Mesenchymal stem cell (in vitro differentiated cells and primary cell): ENCODE data around the gene PRRC2B.

Experiments
- DNase-seq: peaks from one replicate; pipeline ENCODE4 v3.0.0-alpha.2; 2013
- H2AFZ ChIP-seq: one replicate; pipeline ENCODE4 v1.6.1; 2013; ENCODE audit warnings: low read depth, mild to moderate bottlenecking, control low read depth, inconsistent platforms, low read length, moderate library complexity
- H2AK5ac ChIP-seq: 2 replicates; pipeline ENCODE4 v1.6.1; 2013; ENCODE audit warnings: low read length, moderate library complexity, mild to moderate bottlenecking, inconsistent platforms; ENCODE audit not compliant: severe bottlenecking
- H2BK120ac ChIP-seq: one replicate; pipeline ENCODE4 v1.6.1; 2013; ENCODE audit warnings: low read depth, mild to moderate bottlenecking, inconsistent platforms, low read length, moderate library complexity
- H2BK12ac ChIP-seq, 2 experiments: one replicate each; pipeline ENCODE4 v1.6.1; 2013; ENCODE audit warnings: inconsistent platforms in 2 of 2, low read length in 2 of 2, mild to moderate bottlenecking in 2 of 2, moderate library complexity in 2 of 2, control low read depth in 1 of 2
- H2BK15ac ChIP-seq: one replicate; pipeline ENCODE4 v1.6.1; 2013; ENCODE audit warnings: mild to moderate bottlenecking, low read depth, inconsistent platforms; ENCODE audit not compliant: poor library complexity, severe bottlenecking
- H2BK5ac ChIP-seq: 2 replicates; pipeline ENCODE4 v1.6.1; 2013; ENCODE audit warnings: low read depth, mild to moderate bottlenecking, low read length, control low read depth, inconsistent platforms; ENCODE audit not compliant: poor library complexity, severe bottlenecking
- H3K14ac ChIP-seq, 2 experiments: one replicate each; pipeline ENCODE4 v1.6.1; 2013; ENCODE audit warnings: inconsistent platforms in 2 of 2, low read length in 2 of 2, control low read depth in 1 of 2, mild to moderate bottlenecking in 1 of 2, moderate library complexity in 1 of 2
- H3K18ac ChIP-seq, 2 experiments: one replicate each; pipeline ENCODE4 v1.6.1; 2013; ENCODE audit warnings: inconsistent platforms in 2 of 2, low read length in 2 of 2, control low read depth in 1 of 2, low read depth in 1 of 2, mild to moderate bottlenecking in 1 of 2
- H3K23ac ChIP-seq, 2 experiments: one replicate each; pipeline ENCODE4 v1.6.1; 2013; ENCODE audit warnings: inconsistent platforms in 2 of 2, low read length in 2 of 2, mild to moderate bottlenecking in 2 of 2, moderate library complexity in 2 of 2, control low read depth in 1 of 2
- H3K27ac ChIP-seq: 2 replicates; pipeline ENCODE4 v1.5.1; 2013; ENCODE audit warnings: mild to moderate bottlenecking, moderate library complexity, low read length, control low read depth, inconsistent platforms; ENCODE audit not compliant: poor library complexity, severe bottlenecking
- H3K27me3 ChIP-seq, 2 experiments: 2 replicates each; pipeline versions ENCODE4 v1.6.1 to v1.7.0; 2013; ENCODE audit warnings: low read length in 2 of 2, mild to moderate bottlenecking in 2 of 2, moderate library complexity in 2 of 2, control low read depth in 1 of 2, inconsistent platforms in 1 of 2; ENCODE audit not compliant: control insufficient read depth in 1 of 2, insufficient read depth in 1 of 2
- H3K36me3 ChIP-seq, 2 experiments: 2 replicates each; pipeline versions ENCODE4 v1.6.1 to v1.7.0; 2013; ENCODE audit warnings: low read length in 2 of 2, control low read depth in 1 of 2, inconsistent platforms in 1 of 2, low read depth in 1 of 2, mild to moderate bottlenecking in 1 of 2; ENCODE audit not compliant: insufficient read depth in 2 of 2, control insufficient read depth in 1 of 2
- H3K4ac ChIP-seq, 2 experiments: one replicate each; pipeline ENCODE4 v1.6.1; 2013; ENCODE audit warnings: inconsistent platforms in 2 of 2, low read length in 2 of 2, mild to moderate bottlenecking in 2 of 2, moderate library complexity in 2 of 2, control low read depth in 1 of 2, low read depth in 1 of 2
- H3K4me1 ChIP-seq: 2 replicates; pipeline ENCODE4 v1.6.1; 2013; ENCODE audit warnings: low read depth, low read length, control low read depth; ENCODE audit not compliant: control insufficient read depth, insufficient read depth
- H3K4me2 ChIP-seq: 2 replicates; pipeline ENCODE4 v1.6.1; 2013; ENCODE audit warnings: low read length, mild to moderate bottlenecking, inconsistent platforms; ENCODE audit not compliant: poor library complexity, severe bottlenecking
- H3K4me3 ChIP-seq, 2 experiments: 2 replicates each; pipeline versions ENCODE4 v1.5.1 to v1.7.0; 2013; ENCODE audit warnings: low read length in 2 of 2, mild to moderate bottlenecking in 2 of 2, control low read depth in 1 of 2, low read depth in 1 of 2; ENCODE audit not compliant: insufficient read depth in 1 of 2
- H3K79me1 ChIP-seq: replicated peaks from 2 replicates; pipeline ENCODE4 v1.6.1; 2013; ENCODE audit warnings: mild to moderate bottlenecking, control low read depth, low read length, inconsistent platforms; ENCODE audit not compliant: poor library complexity, severe bottlenecking
- H3K9ac ChIP-seq: 2 replicates; pipeline ENCODE4 v1.7.0; 2013; ENCODE audit warnings: mild to moderate bottlenecking, low read length, moderate library complexity
- H3K9me3 ChIP-seq: 2 replicates; pipeline ENCODE4 v1.7.0; 2013; ENCODE audit warnings: mild to moderate bottlenecking, low read length; ENCODE audit not compliant: control insufficient read depth
- H4K8ac ChIP-seq: one replicate; pipeline ENCODE4 v1.6.1; 2013; ENCODE audit warnings: inconsistent platforms, mild to moderate bottlenecking, low read length, moderate library complexity
- H4K91ac ChIP-seq: one replicate; pipeline ENCODE4 v1.6.1; 2013; ENCODE audit warnings: mild to moderate bottlenecking, low read length, inconsistent platforms
- WGBS: methylation state at CpG from one replicate; pipeline ENCODE4 v1.1.7; 2013; ENCODE audit warnings: mixed read lengths; 5-methylcytosine and 5-hydroxymethylcytosine counted together

The PRRC2B gene

GRCh38 chr9:131402738-131403492 lies 9.0 kb downstream of the PRRC2B start:
- Histone ChIP-seq H2BK120ac (no peak overlapping the region), H3K4me2 (peak overlapping the region; percentile 27), H2AK5ac (no peak overlapping the region), H3K9ac (peak overlapping the region; percentile 80), H3K27ac (peak overlapping the region; percentile 67), H2BK12ac (peak overlapping the region in 1 of 2 experiments; percentile 31), H3K23ac (no peak overlapping the region), H3K9me3 (no peaks in the 10 kb centered on the region), H4K91ac (no peak overlapping the region), H4K8ac (no peak overlapping the region), H3K36me3 (peaks cover 3 to 5% of the 10 kb centered on the region in 2 experiments), H2BK15ac (no peak overlapping the region), H3K79me1 (no peaks in the 10 kb centered on the region), H2BK5ac (no peak overlapping the region), H3K4ac (no peak overlapping the region), H3K27me3 (no peaks in the 10 kb centered on the region), H3K14ac (no peak overlapping the region), H3K4me1 (peaks cover 54% of the 10 kb centered on the region), H2AFZ (no peak overlapping the region), H3K4me3 (peak overlapping the region in 1 of 2 experiments; percentile 68), H3K18ac (no peak overlapping the region)
- WGBS, result 75% methylated on average over 10 of the region's 12 CpGs
- DNase-seq, result peak; percentile 88

GRCh38 chr9:131403493-131403773 lies 9.5 kb downstream of the PRRC2B start:
- no peak overlapping the region for H2BK12ac ChIP-seq
- H3K9ac ChIP-seq, result peak overlapping the region; percentile 31
- DNase-seq, result no peak
- H4K91ac ChIP-seq, result no peak overlapping the region
- H3K23ac ChIP-seq, result no peak overlapping the region
- no peak overlapping the region for H2AFZ ChIP-seq
- H4K8ac ChIP-seq, result no peak overlapping the region
- no CpG with 5 or more reads among the region's 6 CpGs for WGBS
- no peak overlapping the region for H2BK5ac ChIP-seq
- no peak overlapping the region for H3K27ac ChIP-seq
- no peaks in the 10 kb centered on the region for H3K27me3 ChIP-seq
- H3K4ac ChIP-seq, result no peak overlapping the region
- no peaks in the 10 kb centered on the region for H3K79me1 ChIP-seq
- H2BK120ac ChIP-seq, result no peak overlapping the region
- no peak overlapping the region for H3K14ac ChIP-seq
- no peaks in the 10 kb centered on the region for H3K9me3 ChIP-seq
- H3K4me2 ChIP-seq, result no peak overlapping the region
- H2AK5ac ChIP-seq, result no peak overlapping the region
- H2BK15ac ChIP-seq, result no peak overlapping the region
- H3K18ac ChIP-seq, result no peak overlapping the region
- H3K4me1 ChIP-seq, result peaks cover 51% of the 10 kb centered on the region
- H3K4me3 ChIP-seq, result no peak overlapping the region
- peaks cover 1 to 3% of the 10 kb centered on the region in 2 experiments for H3K36me3 ChIP-seq

GRCh38 chr9:131404581-131404980 lies 10.7 kb downstream of the PRRC2B start:
- no peak overlapping the region for H4K8ac ChIP-seq
- H3K9me3 ChIP-seq, result no peaks in the 10 kb centered on the region
- WGBS, result 49% methylated on average over 5 of the region's 5 CpGs
- no peak overlapping the region for H3K4me2 ChIP-seq
- H3K27ac ChIP-seq, result no peak overlapping the region
- no peak overlapping the region for H2BK15ac ChIP-seq
- no peak overlapping the region for H3K23ac ChIP-seq
- H3K79me1 ChIP-seq, result no peaks in the 10 kb centered on the region
- no peaks in the 10 kb centered on the region for H3K36me3 ChIP-seq
- H4K91ac ChIP-seq, result no peak overlapping the region
- H3K9ac ChIP-seq, result peak overlapping the region; percentile 31
- no peak overlapping the region for H2BK12ac ChIP-seq
- no peaks in the 10 kb centered on the region for H3K27me3 ChIP-seq
- peak; percentile 57 for DNase-seq
- peaks cover 52% of the 10 kb centered on the region for H3K4me1 ChIP-seq
- H3K4me3 ChIP-seq, result no peak overlapping the region
- no peak overlapping the region for H2BK120ac ChIP-seq
- no peak overlapping the region for H3K14ac ChIP-seq
- H3K18ac ChIP-seq, result no peak overlapping the region
- no peak overlapping the region for H2AFZ ChIP-seq
- H2BK5ac ChIP-seq, result no peak overlapping the region
- no peak overlapping the region for H3K4ac ChIP-seq
- H2AK5ac ChIP-seq, result no peak overlapping the region

- no peaks in the 10 kb centered on the region for H3K9me3 ChIP-seq
- no peak overlapping the region for H2BK120ac ChIP-seq
- no peak overlapping the region for H2BK12ac ChIP-seq
- H3K18ac ChIP-seq, result no peak overlapping the region
- peak overlapping the region in 1 of 2 experiments; percentile 71 for H3K4me3 ChIP-seq
- no peak overlapping the region for H3K23ac ChIP-seq
- H3K4me1 ChIP-seq, result peaks cover 52% of the 10 kb centered on the region
- H2BK5ac ChIP-seq, result peak overlapping the region; percentile 1
- H3K27me3 ChIP-seq, result no peaks in the 10 kb centered on the region
- H3K79me1 ChIP-seq, result no peaks in the 10 kb centered on the region
- no peak overlapping the region for H2BK15ac ChIP-seq
- H3K9ac ChIP-seq, result peak overlapping the region; percentile 31
- no peak overlapping the region for H2AK5ac ChIP-seq
- H3K4ac ChIP-seq, result no peak overlapping the region
- 92% methylated on average over 7 of the region's 7 CpGs for WGBS
- no peak overlapping the region for H4K91ac ChIP-seq
- H3K14ac ChIP-seq, result no peak overlapping the region
- no peak for DNase-seq
- H4K8ac ChIP-seq, result no peak overlapping the region
- peak overlapping the region; percentile 49 for H3K27ac ChIP-seq
- H3K36me3 ChIP-seq, result no peaks in the 10 kb centered on the region
- no peak overlapping the region for H2AFZ ChIP-seq
- no peak overlapping the region for H3K4me2 ChIP-seq
Measured at GRCh38 chr9:131404987-131405386, 11.1 kb downstream of the PRRC2B start.
